MM.1S (cell line): ENCODE results near the gene KRT40.

Experiments used
- CTCF ChIP-seq: fragments of 300-600 bp; sonication (generic); IDR thresholded peaks from 2 replicates; pipeline ENCODE4 v1.5.1; 2016; ENCODE audit warnings: antibody characterized with exemption, low read length, mixed read lengths
- EZH2 ChIP-seq: fragments of 300-600 bp; sonication (generic); optimal IDR thresholded peaks from 2 replicates; pipeline ENCODE3; 2017; ENCODE audit warnings: low read depth, mild to moderate bottlenecking, antibody characterized with exemption, low read length, mixed read lengths

DNA sequence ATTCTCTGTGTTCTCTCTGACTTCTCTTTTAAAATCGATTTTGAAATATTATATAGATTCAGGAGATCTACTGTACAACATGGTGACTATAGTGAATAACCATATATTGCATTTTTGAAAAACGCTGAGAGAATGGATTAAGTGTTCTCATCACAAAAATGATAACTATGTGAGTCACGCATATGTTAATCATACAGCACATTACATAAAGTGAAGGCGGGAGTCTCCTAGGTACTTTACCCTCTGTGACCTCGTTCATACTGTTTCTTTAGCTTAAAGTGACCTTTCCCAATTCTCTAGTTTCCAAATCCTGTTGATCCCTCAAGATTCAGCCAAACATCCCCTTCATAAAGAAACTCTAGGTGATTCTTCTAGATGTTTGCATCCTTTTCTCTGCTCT, 18.7 kb upstream of the KRT40 start:
- TF ChIP-seq EZH2 (no peak), CTCF (no peak)
